ENCODE results near the gene SH3PXD2A.

DNA sequence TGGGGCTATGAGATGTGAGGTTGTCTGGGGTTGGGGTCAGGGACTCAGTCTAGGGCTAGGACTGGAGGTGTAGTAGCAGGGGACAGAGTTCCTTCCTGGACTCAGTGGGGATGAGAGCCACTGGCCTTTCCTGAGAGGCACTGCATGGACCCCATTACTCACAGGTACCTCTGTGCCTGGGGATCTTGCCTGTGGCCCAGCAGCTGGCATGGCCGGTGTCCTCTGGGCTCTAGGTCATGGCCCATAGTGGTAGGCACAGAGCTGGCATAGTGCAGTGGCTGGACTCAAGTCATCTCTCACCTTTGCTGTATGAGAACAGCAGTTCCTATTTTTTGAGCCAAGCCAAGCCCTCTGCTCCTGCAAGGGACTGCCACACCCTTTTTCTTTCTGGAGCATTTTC lies 310.0 kb downstream of the SH3PXD2A start:
- TF ChIP-seq POLR2A (IDR thresholded peaks at IDR 0.05; ENCODE audit: low read length) (no peak), GATA1 (IDR thresholded peaks at IDR 0.05; ENCODE audit: low read depth, low read length) (no peak)
